HG03432 (cell line): ENCODE measurements around the gene XYLB.
"Not testable (repeated sequence)": the region's sequence is repeated elsewhere in the genome, so short reads cannot be mapped to it uniquely, and the experiment has no call there.

Experiments used
- ATAC-seq: cut with Tn5 transposase; IDR thresholded peaks from one replicate; pipeline ENCODE4 v1.9.1; 2021; ENCODE audit warnings: mild to moderate bottlenecking, moderate library complexity; ENCODE audit not compliant: unreplicated experiment

XYLB gene

DNA sequence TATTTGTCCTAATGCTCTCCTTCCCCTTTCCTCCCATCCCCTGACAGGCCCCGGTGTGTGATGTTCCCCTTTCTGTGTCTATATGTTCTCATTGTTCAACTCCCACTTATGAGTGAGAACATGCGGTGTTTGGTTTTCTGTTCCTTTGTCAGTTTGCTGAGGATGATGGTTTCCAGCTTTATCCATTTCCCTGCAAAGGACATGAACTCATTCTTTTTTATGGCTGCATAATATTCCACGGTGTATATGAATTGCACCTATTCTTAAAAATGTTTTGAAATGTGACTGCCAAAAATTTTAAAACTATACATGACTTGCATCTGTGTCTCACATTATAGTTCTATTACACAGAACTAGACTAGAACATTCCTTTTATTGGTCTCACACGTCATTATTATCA, 25.9 kb upstream of the XYLB start:
- ATAC-seq, result not testable (repeated sequence)

- no peak for ATAC-seq
Measured at GRCh38 chr3:38323060-38323459, 23.5 kb upstream of the XYLB start.

DNA sequence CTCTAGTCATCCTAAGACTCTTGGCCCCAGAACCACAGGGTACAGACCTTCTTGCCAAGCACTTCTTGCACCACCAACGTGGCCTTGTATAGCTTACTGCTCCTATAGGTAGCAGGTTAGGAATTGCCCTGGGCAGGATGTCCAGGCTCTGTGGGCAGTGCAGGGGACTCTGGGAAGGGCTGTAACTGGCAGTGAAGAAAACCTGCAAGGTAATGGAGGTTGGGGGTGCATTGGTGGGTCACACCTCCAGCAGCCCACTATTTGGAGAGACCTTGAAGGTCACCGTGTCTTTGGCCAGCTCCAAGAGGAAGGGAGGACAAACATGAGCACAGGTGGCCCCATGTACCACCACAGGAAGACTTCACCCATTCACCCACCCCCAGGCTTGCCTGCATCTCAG, 21.3 kb upstream of the XYLB start:
- no peak for ATAC-seq

GRCh38 chr3:38327335-38328009, 19.1 kb upstream of the XYLB start:
- ATAC-seq, result no peak

DNA sequence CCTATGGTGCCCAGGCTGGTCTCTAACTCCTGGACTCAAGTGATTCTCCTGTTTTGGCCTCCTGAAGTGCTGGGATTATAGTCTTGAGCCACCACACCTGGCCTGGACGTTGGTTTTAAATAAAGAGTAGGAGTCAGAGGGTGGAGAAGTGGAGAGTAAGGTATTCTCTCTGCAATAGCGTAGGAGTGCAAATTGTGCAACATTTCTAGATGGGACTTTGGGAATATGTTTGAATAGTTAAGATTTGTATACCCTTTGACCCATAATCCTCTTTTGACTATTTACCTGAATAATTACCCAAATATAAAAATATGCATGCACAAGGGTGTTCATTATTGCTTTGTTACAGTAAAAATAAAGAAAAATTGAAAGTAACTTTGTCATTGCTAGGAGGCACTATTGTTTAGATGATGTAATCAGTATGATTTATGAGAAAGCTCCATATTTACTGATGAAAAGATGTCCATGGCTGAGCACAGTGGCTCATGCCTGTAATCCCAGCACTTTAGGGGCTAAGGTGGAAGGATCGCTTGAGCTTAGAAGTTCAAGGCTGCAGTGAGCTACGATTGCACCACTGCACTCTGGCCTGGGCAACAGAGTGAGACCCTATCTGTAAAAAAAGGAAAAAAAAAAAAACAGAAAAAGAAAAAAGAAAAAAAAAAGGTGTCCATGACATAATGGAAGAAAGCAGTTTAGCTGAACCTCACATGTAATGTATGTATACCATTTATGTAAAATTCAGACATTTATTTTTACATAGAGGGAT, 15.1 kb upstream of the XYLB start:
- no peak for ATAC-seq

DNA sequence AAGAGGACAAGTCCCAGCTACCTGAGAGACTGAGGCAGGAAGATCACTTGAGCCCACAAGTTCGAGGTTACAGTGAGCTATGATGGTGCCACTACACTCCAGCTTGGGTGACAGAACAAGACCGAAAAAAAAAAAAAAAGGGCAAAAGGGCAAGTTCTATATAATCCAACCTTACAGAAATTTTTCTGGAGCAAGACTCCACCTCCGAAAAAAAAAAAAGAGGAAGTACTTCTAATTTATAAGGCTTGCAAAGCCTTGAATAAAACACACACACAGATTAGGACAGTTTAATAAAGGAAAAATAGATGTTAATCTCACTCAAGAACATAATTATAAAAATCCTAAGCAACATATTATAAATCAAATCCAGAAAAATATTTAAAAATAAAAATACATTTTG, 14.4 kb upstream of the XYLB start:
- no peak for ATAC-seq

DNA sequence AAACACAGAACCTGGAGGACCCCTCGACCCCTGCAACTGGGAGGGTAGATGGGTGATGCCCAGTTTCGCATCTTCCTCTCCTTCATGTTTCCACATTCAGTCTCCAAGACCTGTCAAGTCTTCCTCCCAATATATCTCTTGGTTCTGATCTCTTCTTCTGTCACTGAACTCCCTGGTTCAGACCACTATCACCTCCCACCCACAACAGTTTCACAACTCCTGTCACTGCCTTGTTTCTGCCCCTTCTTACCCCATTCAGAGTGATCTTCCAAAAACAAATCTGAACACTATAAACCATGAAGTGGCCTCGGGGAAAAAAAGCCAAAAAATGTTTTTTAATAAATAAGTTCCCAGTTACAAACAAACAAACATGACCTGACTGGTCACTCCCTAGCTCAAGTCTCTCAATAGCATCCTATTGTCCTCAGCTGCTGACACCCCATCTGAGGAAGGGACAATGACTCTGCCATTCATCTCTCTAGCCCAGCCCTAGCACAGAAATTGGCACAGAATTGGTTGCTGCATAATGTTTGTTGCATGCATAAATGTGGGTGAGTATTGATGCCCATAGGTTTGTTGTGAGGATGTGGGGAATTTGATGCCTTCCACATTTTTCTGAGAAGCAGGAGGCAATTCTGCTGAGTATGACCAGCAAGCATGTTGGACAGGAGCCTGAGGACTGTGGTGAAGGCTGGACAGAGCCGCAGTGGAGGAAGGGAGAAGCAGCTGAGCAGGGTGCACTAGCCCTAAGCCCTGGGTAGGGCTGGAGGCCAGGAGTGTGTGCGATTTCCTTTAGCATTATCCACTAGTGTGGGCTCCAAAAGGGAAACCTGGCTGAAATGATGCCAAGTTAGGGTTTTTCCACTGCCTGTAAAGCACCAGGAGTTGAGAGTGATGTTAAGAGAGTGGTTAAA, 12.2 kb upstream of the XYLB start:
- no peak for ATAC-seq

DNA sequence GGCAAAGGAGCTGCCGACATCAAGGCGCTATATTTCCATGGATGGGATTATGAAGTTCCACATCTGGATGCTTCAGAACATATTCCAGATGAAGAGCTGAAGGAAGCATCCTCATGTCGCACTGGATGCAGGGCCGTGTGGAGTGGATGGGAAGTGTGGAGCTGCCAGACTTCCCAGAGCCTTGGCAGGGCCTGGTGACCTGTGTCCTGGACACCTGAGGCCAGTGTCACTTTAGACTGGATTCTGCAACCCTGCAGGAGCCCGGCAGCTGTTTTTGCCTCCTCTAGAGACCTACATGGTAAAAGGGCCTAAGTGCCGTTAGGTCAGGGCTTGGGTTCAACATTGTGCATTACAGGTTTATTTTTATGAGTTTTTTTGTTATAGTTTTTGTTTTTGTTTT, 11.3 kb upstream of the XYLB start:
- ATAC-seq, result no peak

DNA sequence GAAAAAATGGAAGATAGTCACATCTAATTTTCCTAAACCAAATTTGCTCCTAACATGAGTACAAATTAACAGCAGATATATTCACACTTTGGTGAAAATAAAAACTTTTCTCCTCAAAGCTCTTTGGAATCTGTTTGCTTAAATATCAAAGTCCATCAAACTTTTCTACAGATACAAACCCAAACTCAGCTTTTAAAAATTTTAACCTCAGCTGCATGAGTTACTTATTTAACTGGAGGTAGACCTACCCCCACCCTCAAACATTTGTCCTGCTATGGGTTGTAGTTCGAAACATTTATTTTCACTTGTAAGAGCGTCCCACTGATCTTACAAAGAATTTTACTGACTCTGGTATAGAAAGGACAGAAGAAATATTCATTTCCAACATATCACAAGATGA, 8.9 kb upstream of the XYLB start:
- no peak for ATAC-seq

- ATAC-seq, result no peak
Measured at GRCh38 chr3:38343797-38344594, 2.6 kb upstream of the XYLB start.

DNA sequence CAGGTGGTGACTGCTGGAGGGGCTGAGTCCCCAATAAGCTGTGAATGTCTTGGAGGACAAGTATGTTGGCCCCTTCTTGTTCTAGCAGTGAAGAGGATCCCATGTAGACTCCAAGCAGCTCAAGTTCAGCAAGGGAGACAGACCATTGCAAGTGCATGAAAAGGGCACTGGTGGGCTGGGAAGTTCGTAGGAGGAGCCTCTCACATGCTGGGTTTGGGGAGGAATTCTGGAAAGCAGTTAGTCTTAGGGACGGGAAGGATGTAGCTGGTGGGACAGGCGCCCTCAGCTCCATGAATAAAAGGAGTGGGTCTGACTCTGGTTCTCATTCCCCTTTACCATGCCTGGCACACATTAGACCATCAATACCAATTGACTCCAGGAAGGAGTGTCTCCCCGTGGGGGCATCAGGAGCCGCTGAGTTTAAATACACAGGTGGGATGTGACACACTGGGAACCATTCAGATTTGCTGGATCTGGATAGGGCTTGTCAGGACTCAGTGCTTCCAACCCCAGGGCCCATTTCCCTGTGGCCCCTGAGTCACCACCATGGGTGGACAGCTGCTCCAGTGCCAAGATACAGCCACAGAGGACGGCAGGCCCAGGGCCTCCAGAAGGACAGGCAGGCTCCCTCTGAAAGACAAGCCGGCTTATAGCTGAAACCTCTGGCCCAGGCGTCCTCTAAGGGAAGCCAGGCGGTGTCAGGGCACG, 552 bp upstream of the XYLB start:
- ATAC-seq, result peak; percentile 30

DNA sequence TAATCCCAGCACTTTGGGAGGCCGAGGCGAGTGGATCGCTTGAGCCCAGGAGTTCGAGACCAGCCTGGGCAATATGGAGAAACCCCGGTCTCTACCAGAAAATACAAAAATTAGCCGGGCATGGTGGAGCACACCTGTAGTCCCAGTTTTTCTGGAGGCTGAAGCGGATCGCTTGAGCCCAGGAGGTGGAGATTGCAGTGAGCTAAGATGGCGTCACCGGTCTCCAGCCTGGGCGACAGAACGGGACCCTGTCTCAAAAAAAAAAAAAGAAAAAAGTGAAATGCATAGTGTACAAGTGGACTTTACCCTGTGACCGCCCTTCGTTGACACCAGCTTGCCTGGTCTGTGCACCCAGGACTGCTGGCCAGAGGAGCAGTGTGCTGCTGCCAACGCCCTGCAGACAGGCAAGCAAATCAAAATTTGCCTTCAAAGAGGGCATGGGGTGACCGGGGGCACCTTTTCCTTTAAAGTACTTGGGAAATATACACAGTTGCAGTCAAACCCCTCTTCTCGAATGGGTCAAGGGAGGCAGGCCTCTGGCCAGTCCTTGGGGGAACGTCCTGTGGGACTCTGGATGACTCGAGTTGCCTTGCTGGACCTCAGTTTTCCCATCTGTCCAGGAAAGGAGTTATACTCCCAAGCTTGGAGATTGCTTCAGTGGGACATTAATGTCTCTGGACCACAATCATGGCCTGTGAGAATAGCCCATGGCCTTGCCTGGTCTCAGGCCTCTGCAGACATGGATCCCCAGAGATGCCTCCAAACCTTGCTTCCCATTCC, 1.0 kb downstream of the XYLB start:
- no peak for ATAC-seq

DNA sequence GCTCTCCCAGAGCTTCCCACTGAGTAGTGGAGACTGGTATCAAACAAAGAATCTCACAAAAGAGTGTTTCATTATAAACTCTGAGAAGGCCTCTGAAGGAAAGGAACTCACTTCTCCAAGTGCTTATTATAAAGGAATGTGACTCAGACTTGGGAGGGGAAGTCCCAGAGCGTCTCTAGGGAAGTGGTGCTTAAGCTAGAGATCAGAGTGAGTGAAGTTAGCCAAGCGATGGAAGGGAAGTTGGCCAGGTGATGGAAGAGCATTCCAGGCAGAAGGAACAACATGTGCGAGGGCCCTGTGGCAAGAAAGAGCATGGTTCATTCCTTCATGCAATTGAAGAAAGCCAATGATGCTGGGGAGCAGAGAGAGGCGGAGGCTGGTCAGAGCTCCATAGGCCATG, 2.3 kb downstream of the XYLB start:
- no peak for ATAC-seq

- ATAC-seq, result no peak
Measured at GRCh38 chr3:38349684-38350359, 3.2 kb downstream of the XYLB start.

- ATAC-seq, result no peak
Measured at GRCh38 chr3:38353151-38353550, 6.6 kb downstream of the XYLB start.

GRCh38 chr3:38354588-38355330, 8.2 kb downstream of the XYLB start:
- no peak for ATAC-seq

- ATAC-seq, result no peak
Measured at GRCh38 chr3:38359038-38359437, 12.5 kb downstream of the XYLB start.

DNA sequence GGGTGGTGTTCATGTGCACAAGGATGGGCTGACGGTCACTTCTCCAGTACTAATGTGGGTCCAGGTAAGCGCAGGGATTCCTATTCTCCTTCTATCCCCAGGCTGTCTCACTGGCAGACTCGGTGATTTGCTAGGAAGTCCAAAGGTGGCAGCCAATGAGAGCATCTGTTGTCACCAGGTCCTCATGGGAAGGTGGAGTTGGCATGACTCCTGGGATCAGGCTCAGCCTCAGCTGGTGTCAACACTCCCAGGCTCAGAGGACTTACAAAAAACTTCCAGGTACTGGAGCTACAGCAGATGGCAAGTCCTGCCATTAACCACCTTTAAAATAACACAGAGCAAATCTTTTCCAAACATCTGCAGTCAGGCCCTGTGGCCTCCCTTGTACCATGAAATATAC, 13.8 kb downstream of the XYLB start:
- ATAC-seq, result no peak
